ENCODE results near the gene UBC. TPM values are rescaled to one million over a fixed set of nuclear protein-coding genes. Genes with fewer than 3 reads are reported as not detected.
"Not testable (repeated sequence)": the region's sequence is repeated elsewhere in the genome, so short reads cannot be mapped to it uniquely, and the experiment has no call there.

The UBC gene
- total RNA-seq, 2 donors from 2014 or later, result 637 to 675 TPM

GRCh38 chr12:124939421-124940142, 25.1 kb upstream of the UBC start:
- TF ChIP-seq, protein P1, sequence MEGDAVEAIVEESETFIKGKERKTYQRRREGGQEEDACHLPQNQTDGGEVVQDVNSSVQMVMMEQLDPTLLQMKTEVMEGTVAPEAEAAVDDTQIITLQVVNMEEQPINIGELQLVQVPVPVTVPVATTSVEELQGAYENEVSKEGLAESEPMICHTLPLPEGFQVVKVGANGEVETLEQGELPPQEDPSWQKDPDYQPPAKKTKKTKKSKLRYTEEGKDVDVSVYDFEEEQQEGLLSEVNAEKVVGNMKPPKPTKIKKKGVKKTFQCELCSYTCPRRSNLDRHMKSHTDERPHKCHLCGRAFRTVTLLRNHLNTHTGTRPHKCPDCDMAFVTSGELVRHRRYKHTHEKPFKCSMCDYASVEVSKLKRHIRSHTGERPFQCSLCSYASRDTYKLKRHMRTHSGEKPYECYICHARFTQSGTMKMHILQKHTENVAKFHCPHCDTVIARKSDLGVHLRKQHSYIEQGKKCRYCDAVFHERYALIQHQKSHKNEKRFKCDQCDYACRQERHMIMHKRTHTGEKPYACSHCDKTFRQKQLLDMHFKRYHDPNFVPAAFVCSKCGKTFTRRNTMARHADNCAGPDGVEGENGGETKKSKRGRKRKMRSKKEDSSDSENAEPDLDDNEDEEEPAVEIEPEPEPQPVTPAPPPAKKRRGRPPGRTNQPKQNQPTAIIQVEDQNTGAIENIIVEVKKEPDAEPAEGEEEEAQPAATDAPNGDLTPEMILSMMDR (IDR thresholded peaks at IDR 0.05), result peak in 2 of 7 experiments; percentile 16 to 21
- TF ChIP-seq POLR2A (IDR thresholded peaks at IDR 0.05), result peak in 2 of 3 donors; percentile 13 to 43

GRCh38 chr12:124939079-124939420, 24.6 kb upstream of the UBC start:
- WGBS, 2 donors, result 1 to 2% methylated on average over 14 of the region's 14 CpGs

More at GRCh38 chr12:124939421-124940142, 25.1 kb upstream of the UBC start:
- intact Hi-C loops (cut with DNase I), result no loop called here
- peak overlapping the region; percentile 80 to 88 (median 86) for H3K27ac ChIP-seq
- H3K9me3 ChIP-seq, result no peaks in the 10 kb centered on the region
- H3K4me3 ChIP-seq, result no peak overlapping the region
- peaks cover 41% of the 10 kb centered on the region for H3K4me1 ChIP-seq
- ATAC-seq (peak; percentile 83), DNase-seq (peak; percentile 89 to 92 (median 90))
- H3K27me3 ChIP-seq, result no peaks in the 10 kb centered on the region
- no peaks in the 10 kb centered on the region for H3K36me3 ChIP-seq (replicated peaks in 1 of 2; ENCODE audit: insufficient read depth in 1 of 2, low read depth in 2 of 2)
- WGBS, 2 donors, result 0 to 1% methylated on average over 33 to 35 of the region's 35 CpGs

DNA sequence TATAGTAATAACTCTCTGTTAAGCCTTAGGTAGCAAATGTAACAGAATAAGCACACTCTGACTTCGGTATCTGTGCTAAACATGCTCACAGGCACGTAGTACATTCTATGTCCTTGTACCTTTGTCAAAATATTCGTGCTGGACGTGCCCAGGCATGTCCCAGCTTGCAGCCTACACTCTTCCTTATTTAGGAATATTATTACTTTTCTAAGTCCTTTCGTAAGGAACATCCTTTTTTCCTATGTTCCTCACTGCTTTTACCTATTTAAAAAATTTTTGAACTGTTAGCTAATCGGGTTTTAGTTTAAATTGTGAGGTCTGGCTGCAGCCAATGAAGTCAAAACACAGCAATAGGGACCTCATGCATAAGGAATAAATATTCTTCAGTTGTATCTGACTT, 24.1 kb upstream of the UBC start:
- DNase-seq (peak in 2 of 4 donors; percentile 26 to 38), ATAC-seq (no peak)
- intact Hi-C loops (cut with DNase I), result no loop called here

More at GRCh38 chr12:124939079-124939420, 24.6 kb upstream of the UBC start:
- ATAC-seq, result peak; percentile 46
- Histone ChIP-seq H3K36me3 (replicated peaks in 1 of 2; ENCODE audit: insufficient read depth in 1 of 2, low read depth in 2 of 2) (no peaks in the 10 kb centered on the region), H3K4me3 (no peak overlapping the region), H3K27me3 (no peaks in the 10 kb centered on the region), H3K4me1 (peaks cover 41% of the 10 kb centered on the region), H3K27ac (peak overlapping the region; percentile 80 to 88 (median 86)), H3K9me3 (no peaks in the 10 kb centered on the region)
- no peak for TF ChIP-seq POLR2A (IDR thresholded peaks at IDR 0.05)
- TF ChIP-seq, protein P1 (IDR thresholded peaks at IDR 0.05), result peak; percentile 20 to 56 (median 36)
- peak; percentile 65 to 79 (median 78) for DNase-seq
- intact Hi-C loops (cut with DNase I), result no loop called here

DNA sequence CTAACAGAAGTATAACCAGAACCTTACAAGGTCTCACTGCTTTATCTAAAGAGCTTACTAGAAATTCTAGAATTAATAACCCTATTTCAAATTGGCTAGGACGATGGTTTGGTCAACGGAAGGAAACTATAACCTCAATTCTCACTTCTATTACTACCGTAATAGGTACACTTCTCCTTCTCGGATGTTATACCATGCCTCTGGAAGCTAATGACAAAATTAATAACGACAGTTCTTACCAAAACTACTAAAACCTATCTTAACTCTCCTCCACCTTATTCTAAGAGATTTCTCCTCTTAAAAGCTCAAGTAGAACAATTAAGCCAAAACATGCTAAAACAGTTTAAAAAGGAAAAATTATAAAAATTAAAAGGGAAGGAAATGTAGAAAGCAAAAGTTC, 23.7 kb upstream of the UBC start:
- intact Hi-C loops (cut with DNase I), result no loop called here
- H3K4me3 ChIP-seq, result no peak overlapping the region
- no peak for DNase-seq
- H3K27ac ChIP-seq, result peak overlapping the region in 3 of 4 donors; percentile 80 to 87 (median 86)
- TF ChIP-seq POLR2A (IDR thresholded peaks at IDR 0.05), result no peak
- TF ChIP-seq, protein P1 (IDR thresholded peaks at IDR 0.05), result no peak
- H3K36me3 ChIP-seq (replicated peaks in 1 of 2; ENCODE audit: insufficient read depth in 1 of 2, low read depth in 2 of 2), result no peaks in the 10 kb centered on the region
- H3K27me3 ChIP-seq, result no peaks in the 10 kb centered on the region
- WGBS, 2 donors, result 39 to 53% methylated on average over 5 of the region's 5 CpGs
- ATAC-seq, result no peak
- H3K9me3 ChIP-seq, result no peaks in the 10 kb centered on the region
- H3K4me1 ChIP-seq, result peaks cover 41% of the 10 kb centered on the region

More for the DNA sequence above, 24.1 kb upstream of the UBC start:
- no peaks in the 10 kb centered on the region for H3K36me3 ChIP-seq (replicated peaks in 1 of 2; ENCODE audit: insufficient read depth in 1 of 2, low read depth in 2 of 2)
- TF ChIP-seq, protein P1 (IDR thresholded peaks at IDR 0.05), result no peak
- no peak for TF ChIP-seq POLR2A (IDR thresholded peaks at IDR 0.05)
- H3K4me1 ChIP-seq, result peaks cover 41% of the 10 kb centered on the region
- peak overlapping the region; percentile 80 to 88 (median 86) for H3K27ac ChIP-seq
- no peaks in the 10 kb centered on the region for H3K9me3 ChIP-seq
- no peaks in the 10 kb centered on the region for H3K27me3 ChIP-seq
- WGBS, 2 donors, result 4 to 5% methylated on average over 6 of the region's 6 CpGs
- no peak overlapping the region for H3K4me3 ChIP-seq

- H3K27me3 ChIP-seq; H3K4me3 ChIP-seq; H3K9me3 ChIP-seq; H3K4me1 ChIP-seq; H3K27ac ChIP-seq; H3K36me3 ChIP-seq (replicated peaks in 1 of 2; ENCODE audit: insufficient read depth in 1 of 2, low read depth in 2 of 2); DNase-seq; ATAC-seq; intact Hi-C loops (cut with DNase I): not testable (repeated sequence)
- WGBS, 2 donors, result 84 to 94% methylated on average over 9 of the region's 9 CpGs
Observed at GRCh38 chr12:124931528-124931927, 17.1 kb upstream of the UBC start.

Measured in body of pancreas (tissue), 4 donors.